KOPT-K1 (cell line): ENCODE results near the gene ADAMTSL5.
"Not testable (repeated sequence)": the region's sequence is repeated elsewhere in the genome, so short reads cannot be mapped to it uniquely, and the experiment has no call there.

Experiments used
- H3K27ac ChIP-seq: fragments of 200-600 bp; sonication (generic); 2 replicates; pipeline ENCODE4 v1.5.1; 2016; ENCODE audit warnings: antibody characterized with exemption, mild to moderate bottlenecking, low read depth, low read length; ENCODE audit not compliant: poor library complexity, severe bottlenecking
- H3K36me3 ChIP-seq: fragments of 200-600 bp; sonication (generic); 2 replicates; pipeline ENCODE4 v1.5.1; 2017; ENCODE audit warnings: antibody characterized with exemption, mild to moderate bottlenecking, low read length, moderate library complexity; ENCODE audit not compliant: insufficient read depth
- H3K9me3 ChIP-seq: fragments of 200-600 bp; sonication (generic); 2 replicates; pipeline ENCODE4 v1.5.1; 2017; ENCODE audit warnings: antibody characterized with exemption, low read length, mild to moderate bottlenecking; ENCODE audit not compliant: insufficient read depth, poor library complexity, severe bottlenecking

ADAMTSL5 gene

GRCh38 chr19:1512671-1513498, at the start of gene ADAMTSL5:
ADAMTSL5 (minus strand) TSS chr19:1513019; CDS start chr19:1510943, 2,076 bp downstream.
- H3K27ac ChIP-seq: no peak within 1 kb of the TSS
- H3K36me3 ChIP-seq: no peaks in the 10 kb centered on the region

GRCh38 chr19:1561236-1561842, 48.5 kb upstream of the ADAMTSL5 start:
- H3K27ac ChIP-seq: no peak overlapping the region
- H3K36me3 ChIP-seq: peaks cover 13% of the 10 kb centered on the region; the same call in 1 of the 2 replicates
- H3K9me3 ChIP-seq: no peaks in the 10 kb centered on the region

More at GRCh38 chr19:1512671-1513498, at the start of gene ADAMTSL5:
- no peaks in the 10 kb centered on the region for H3K9me3 ChIP-seq

GRCh38 chr19:1560286-1560882, 47.6 kb upstream of the ADAMTSL5 start:
- H3K9me3 ChIP-seq: no peaks in the 10 kb centered on the region
- H3K36me3 ChIP-seq: peaks cover 16% of the 10 kb centered on the region; the same call in 1 of the 2 replicates
- no peak overlapping the region for H3K27ac ChIP-seq

DNA sequence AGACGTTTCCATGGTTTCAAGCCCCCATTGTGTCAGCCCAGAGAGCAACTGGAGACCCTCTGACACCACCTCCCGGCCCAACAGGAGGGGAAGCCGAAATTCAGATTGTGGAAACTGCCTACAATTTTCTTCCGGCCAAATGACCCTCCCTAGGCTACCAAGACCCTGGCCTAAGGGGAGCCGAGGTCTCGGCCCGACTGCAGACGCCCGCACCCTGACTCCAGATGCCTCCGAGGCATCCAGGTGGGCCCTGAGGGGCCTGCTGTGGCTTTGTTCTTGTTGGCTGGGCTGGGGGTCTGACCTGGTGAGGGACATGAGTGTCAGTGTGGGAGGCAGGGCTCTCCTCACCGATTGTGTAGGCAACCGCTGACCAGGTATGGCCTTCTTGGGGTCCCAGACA, 45.7 kb upstream of the ADAMTSL5 start:
- peaks cover 20% of the 10 kb centered on the region; the same call in 1 of the 2 replicates for H3K36me3 ChIP-seq
- H3K9me3 ChIP-seq: no peaks in the 10 kb centered on the region
- no peak overlapping the region for H3K27ac ChIP-seq

- Histone ChIP-seq H3K9me3 (no peaks in the 10 kb centered on the region), H3K36me3 (peaks cover 20% of the 10 kb centered on the region; the same call in 1 of the 2 replicates), H3K27ac (no peak overlapping the region)
Observed at GRCh38 chr19:1556390-1557070, 43.7 kb upstream of the ADAMTSL5 start.

DNA sequence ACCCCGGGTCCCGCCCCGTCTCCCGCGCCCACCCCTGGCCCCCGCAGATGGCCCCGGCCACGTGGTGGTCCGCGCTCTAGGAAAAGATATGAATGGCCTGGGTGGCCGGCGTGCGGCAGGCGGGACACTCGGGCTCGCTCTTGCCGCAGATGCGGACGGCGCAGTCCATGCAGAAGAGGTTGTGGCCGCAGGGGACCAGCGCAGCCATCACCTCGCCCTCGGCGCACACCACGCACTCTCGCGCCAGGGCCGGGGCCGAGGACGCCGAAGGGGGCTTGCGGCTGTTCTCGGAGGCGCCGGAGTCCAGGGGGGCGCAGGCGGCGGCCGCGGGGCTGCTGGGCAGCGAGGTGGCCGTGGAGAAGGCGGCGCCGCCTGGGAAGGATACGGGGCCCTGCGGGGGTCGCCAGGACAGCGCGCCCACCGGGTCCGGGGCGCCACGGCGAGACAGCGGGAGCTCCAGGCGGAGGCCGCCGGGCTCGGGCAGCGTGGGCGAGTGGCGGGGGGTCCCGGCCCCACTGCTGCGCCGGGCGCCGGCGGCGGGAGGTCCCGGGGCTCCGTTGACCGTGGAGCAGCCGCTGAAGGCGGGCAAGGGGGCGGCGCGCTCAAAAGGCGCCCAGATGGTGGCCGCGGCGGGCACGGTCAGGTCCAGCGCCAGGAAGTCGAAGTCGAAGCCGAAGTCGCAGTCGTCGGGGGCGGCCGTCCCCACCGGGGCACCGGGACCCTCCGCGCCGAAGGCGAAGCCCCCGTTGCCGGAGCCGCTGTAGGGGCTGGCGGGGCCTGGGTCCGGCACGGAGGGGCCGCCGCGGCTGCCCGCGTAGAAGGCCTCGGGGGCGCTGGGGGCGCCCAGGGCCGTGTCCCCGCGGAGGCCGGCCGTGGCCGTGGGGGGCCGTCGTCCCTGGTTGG, 42.9 kb upstream of the ADAMTSL5 start:
- H3K36me3 ChIP-seq: peaks cover 12% of the 10 kb centered on the region; the same call in 1 of the 2 replicates
- H3K9me3 ChIP-seq: no peaks in the 10 kb centered on the region
- no peak overlapping the region for H3K27ac ChIP-seq

DNA sequence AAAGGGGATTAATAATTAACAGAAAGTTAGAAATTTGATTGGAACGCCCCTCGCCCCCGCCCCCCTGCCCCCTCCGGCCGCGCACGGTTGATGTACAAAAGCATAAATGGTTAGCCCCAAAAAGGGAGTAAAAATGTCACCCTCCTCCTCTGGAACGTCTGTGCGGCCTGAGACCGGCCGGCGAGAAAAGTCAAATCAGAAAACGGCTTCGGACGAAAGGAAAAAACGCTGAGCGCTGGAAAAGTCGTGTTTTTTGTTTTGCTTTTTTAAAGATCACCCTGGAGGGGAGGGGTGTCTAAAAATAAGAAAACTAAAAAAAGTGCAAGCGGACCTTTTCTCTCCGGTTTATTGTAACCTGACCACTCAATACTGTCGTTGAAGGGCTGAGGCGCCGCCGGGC, 42.1 kb upstream of the ADAMTSL5 start:
- no peaks in the 10 kb centered on the region for H3K9me3 ChIP-seq
- H3K27ac ChIP-seq: no peak overlapping the region
- H3K36me3 ChIP-seq: peaks cover 11% of the 10 kb centered on the region; the same call in 1 of the 2 replicates

DNA sequence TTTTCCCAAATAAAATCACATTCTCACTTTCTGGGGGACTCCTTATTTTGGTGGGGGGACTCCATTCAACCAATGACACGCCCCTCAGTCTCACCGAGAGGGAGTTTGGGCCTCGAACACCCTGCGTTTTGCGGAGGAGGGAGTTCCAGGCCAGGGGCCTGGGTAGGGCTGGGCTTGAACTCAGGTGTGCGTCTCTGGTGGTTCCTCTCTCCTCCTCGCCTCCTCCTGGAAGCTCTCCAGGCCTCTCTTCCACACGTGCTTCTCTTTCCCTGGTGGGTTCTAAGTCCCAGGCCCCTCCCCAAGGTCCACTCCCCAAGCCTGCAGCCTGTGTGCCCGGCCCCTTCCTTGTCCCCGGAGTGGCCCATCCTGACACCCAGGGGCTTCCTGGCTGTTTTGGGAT, 40.6 kb upstream of the ADAMTSL5 start:
- Histone ChIP-seq H3K36me3 (peaks cover 11% of the 10 kb centered on the region; the same call in 1 of the 2 replicates), H3K27ac (no peak overlapping the region), H3K9me3 (no peaks in the 10 kb centered on the region)

- Histone ChIP-seq H3K9me3 (no peaks in the 10 kb centered on the region), H3K27ac (no peak overlapping the region)
Observed at GRCh38 chr19:1551068-1552040, 38.5 kb upstream of the ADAMTSL5 start.

DNA sequence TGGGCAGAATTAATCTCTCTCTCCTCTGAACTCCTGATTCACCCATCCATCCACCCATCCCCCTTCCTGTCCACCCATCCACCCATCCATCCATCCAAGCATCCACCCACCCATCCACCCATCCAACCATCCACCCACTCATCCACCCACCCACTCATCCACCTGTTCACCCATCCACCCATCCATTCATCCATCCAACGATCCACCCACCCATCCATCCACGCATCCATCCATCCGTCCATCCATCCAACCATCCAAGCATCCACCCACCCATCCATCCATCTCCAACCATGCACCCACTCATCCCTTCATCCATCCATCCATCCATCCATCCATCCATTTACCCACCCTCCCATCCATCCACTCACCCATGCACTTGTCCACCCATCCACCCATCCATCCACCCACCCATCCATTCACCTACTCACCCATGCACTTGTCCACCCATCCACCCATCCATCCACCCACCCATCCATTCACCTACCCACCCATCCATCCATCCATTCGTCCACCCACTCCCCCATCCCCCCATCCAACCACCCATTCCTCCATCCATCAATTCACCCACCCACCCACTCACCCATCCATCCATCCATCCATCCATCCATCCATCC, 36.6 kb upstream of the ADAMTSL5 start:
- no peak overlapping the region for H3K27ac ChIP-seq
- H3K36me3 ChIP-seq: peaks cover 2% of the 10 kb centered on the region; the same call in 1 of the 2 replicates
- no peaks in the 10 kb centered on the region for H3K9me3 ChIP-seq

More at GRCh38 chr19:1551068-1552040, 38.5 kb upstream of the ADAMTSL5 start:
- H3K36me3 ChIP-seq: peaks cover 6% of the 10 kb centered on the region; the same call in 1 of the 2 replicates

- Histone ChIP-seq H3K36me3 (no peaks in the 10 kb centered on the region), H3K9me3 (no peaks in the 10 kb centered on the region), H3K27ac (no peak overlapping the region)
Observed at GRCh38 chr19:1540365-1540925, 27.6 kb upstream of the ADAMTSL5 start.

- not testable (repeated sequence) for H3K36me3 ChIP-seq, H3K27ac ChIP-seq, H3K9me3 ChIP-seq
Observed at GRCh38 chr19:1539749-1540148, 26.9 kb upstream of the ADAMTSL5 start.
